NCI-H1694 treated with DMSO at 0.1 percent for 48 hours (cell line): ENCODE measurements around the gene COL25A1.
"Not testable (repeated sequence)": the region's sequence is repeated elsewhere in the genome, so short reads cannot be mapped to it uniquely, and the experiment has no call there.

Experiments
- DNase-seq: peaks from one replicate; lab custom pipeline; 2025; lab: John Stamatoyannopoulos, UW

Gene COL25A1

GRCh38 chr4:109046471-109047201 lies 255.8 kb downstream of the COL25A1 start:
- DNase-seq, result no peak

DNA sequence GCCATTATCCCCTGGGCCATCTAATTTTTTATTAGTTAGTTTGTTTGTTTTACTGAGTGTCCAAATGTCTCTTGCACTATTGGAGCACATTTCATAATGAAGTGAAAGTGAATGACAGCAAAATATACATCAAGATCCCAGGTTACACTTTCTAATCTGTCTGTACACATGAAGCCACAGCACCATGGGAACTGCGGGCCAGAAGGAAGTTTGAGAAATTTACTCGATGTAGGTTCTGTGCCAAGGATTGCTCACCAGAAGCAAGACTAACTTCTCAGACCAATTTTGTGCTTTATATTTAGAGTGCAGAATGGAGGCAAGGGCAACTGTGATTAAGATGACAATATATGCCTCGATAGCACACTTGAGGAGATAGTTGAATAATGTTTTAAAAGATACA lies 258.0 kb downstream of the COL25A1 start:
- DNase-seq, result no peak

GRCh38 chr4:109043286-109043685 lies 259.2 kb downstream of the COL25A1 start:
- DNase-seq, result no peak

GRCh38 chr4:109041463-109042360 lies 260.7 kb downstream of the COL25A1 start:
- DNase-seq, result no peak

DNA sequence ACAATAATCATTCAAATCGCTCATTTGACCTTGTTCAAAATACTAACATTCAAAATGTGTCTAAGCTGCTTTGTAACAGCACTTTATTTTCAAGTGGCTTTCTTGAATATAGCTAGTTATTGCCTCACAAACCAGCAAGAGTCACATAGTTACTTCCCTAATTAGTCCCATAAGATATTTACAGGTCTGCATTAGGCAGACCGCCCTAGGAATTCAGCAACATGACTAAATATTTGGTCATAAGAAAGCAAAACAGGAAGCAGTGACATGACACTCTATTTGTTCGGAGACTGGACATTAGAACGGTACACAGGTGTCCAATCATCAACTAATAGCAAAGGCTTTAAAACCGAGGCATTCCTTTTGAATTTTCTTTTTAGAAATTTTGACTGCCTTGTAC lies 262.0 kb downstream of the COL25A1 start:
- no peak for DNase-seq

DNA sequence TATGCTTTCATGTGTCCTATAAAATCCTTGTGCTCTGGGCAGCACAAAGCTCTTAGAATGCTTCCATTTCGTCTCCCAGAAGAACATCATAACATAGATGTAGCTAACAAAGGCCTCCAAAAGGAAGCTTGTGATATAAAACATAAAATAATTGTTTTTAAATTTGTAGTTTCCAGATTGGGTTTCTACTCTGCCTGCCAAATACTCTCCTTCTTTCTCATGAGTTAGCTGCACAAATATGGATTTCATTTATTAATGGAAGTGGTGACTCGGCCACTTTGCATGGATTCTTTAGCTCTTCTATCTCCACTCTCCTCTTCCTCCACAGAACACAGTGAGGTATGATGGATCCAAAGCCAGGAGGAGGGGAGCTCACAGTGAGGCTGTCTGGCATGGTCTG lies 265.4 kb downstream of the COL25A1 start:
- no peak for DNase-seq

DNA sequence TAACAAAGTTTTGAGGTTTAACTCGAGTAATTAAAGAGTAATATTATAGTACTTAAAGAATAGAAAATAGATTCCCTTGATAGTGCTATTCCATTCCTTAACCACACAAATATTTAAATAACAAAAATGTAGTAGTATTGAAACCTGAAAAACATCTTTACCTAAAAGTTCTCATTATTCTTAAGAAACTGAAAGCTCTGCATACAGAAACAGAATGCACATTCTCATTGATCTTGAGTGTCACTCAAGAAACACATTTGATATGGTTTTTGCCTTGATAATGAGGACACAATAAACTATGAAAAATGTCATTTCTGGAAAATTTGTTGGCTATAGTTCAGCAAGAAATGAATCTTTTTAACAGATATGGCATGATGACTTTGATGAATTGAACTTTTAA lies 268.5 kb downstream of the COL25A1 start:
- no peak for DNase-seq

DNA sequence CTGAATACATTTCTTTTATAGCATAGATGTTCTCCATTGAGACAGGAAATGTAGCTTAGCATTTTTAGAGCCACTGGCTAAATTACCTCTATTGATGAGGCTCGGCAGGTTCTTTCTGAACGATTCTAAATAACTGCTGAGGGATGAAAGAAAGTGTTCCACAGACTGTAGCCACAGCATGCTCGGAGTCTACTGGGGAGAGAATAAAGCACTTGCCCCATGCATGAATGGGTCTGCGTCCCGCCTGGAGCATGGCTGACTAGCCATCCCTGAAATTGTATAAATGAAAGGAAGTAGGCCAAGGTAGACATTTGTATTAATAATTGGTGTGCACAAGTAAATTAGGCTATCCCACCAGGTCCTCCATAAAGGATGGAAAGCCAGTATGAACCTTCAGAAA lies 269.8 kb downstream of the COL25A1 start:
- DNase-seq, result no peak

- DNase-seq, result no peak
These were observed 272.5 kb downstream of the COL25A1 start for GRCh38 chr4:109029987-109030386.

- no peak for DNase-seq
These were observed 275.4 kb downstream of the COL25A1 start for GRCh38 chr4:109027016-109027500.

GRCh38 chr4:109026588-109026987 lies 275.9 kb downstream of the COL25A1 start:
- no peak for DNase-seq

DNA sequence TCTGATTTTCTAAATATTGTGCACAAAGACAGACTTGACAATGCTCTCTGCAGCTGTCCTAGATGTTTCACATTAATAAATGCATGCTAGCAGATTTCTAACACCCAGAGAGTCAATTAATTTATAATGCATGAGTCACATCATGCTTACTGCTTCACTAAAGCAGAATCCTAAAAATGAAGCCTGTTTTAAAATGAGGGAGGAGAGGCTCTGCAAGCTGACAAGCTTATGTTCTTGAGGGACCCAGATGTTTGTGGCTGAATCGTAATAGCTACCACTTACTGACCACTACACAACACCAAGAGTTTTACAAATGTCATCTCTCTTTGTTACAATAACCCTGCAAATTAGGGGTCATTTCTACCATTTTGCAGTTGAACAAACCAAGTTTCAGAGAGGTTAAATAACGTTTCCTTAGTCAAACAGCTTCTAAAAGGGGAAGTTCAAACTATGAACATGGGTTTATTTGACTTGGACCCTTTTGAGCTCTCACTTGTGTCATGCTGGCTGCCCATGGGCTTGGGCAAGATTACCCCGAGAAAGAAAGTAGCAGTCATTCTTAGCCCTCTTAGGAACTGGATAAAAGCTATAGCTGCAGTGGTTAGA lies 276.9 kb downstream of the COL25A1 start:
- DNase-seq, result no peak

DNA sequence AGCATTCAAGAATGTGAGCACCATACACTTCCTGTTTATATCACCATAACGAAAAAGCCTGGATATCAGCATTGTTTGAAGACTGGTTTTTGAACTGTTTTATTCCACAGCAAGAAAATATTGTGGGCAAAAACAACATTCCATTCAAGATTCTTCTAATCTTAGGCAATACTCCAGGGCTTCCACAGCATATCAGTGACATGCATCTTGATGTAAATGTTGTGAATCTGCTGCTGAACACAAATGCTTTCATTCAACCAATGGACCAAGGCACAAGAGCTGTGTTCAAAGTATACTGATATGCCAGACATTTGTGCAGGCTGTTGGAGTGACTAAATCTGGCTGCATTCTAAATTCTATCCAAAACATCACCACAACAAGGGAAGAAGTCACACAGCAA lies 279.5 kb downstream of the COL25A1 start:
- DNase-seq, result no peak

DNA sequence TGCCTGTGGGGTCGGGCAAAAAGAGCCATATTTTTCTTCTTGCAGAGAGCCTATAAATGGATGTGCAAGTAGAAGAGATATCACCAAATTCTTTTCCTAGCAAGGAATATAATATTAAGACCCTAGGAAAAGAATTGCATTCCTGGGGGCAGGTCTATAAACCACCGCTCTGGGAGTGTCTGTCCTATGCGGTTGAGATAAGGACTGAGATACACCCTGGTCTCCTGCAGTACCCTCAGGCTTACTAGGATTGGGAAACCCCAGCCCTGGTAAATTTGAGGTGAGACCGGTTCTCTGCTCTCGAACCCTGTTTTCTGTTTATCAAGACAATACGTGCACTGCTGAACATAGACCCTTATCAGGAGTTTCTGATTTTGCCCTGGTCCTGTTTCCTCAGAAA lies 280.8 kb downstream of the COL25A1 start:
- not testable (repeated sequence) for DNase-seq

- no peak for DNase-seq
These were observed 281.6 kb downstream of the COL25A1 start for GRCh38 chr4:109020861-109021260.

DNA sequence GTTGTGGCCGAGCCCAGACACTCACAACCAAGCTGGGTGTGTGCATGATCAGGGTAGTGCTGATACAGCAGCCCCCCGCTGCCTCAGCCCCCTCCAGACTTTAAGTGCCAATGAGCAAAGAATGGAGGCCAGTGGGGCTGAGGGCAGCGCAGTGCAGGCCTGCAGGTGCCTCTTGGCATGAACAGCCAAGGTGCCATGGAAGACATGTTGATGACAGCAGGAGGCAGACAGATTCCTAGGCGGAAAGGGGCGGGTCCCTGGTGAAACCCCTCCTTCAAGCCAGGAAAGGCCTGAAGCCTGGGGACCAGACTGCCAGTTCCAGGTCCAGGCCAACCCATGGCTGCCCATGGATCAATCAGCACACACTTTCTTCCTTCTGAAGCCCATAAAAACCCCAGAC lies 286.3 kb downstream of the COL25A1 start:
- DNase-seq, result no peak

DNA sequence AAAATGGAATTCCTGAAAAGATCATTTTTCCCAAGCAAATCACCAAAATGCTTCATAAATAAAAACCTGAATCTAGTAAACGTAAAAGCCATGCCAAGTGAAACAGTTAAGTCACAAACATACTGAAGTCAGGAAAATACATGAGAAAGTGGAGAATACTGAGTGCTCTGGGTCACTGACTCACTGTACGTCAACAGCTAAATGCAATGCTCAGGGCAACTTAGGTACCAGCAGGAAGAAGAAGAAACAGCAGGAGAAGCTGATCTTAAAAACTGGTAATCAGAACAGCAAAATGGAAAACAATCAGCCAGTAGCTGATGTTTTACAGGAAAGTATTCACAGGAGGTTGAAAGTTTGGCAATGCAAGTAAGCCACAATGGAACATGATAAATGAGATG lies 287.0 kb downstream of the COL25A1 start:
- no peak for DNase-seq

DNA sequence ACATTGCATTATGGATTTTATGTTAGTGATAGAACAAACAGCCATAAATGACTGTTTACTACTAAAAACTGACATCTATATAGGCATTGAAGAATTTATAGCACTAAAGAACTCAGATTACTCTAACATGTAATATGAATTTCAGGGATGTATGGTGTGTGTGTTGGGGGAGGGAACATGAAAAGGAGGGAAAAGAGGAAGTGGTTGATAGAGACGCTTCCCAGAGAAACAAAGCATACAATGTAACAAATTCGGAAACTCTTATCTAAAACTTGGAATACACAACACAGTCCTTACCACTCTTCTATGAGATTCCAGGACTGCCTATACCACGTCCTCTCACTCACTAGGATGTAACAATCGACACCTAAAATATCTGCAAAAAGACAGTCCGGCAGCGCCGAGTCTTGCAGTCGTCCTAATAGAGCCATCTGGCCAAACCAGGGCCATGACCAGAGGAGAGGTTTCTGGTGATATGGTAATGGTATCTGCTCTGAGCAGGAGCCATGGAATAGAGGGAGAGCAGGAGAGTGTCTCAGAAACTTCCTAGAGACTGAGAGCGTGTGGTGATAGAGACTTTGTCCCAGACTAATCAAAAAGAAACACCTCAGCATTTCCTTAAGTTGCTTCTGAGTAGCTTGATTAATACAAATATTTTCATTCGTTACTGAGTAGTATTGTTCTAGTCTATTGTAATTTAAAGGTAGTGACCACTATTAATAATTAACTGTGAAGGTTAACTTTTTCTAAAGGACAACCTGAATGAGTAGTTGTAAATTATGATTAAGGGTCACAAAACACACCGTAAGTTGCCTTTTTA lies 287.7 kb downstream of the COL25A1 start:
- DNase-seq, result no peak

- no peak for DNase-seq
These were observed 290.1 kb downstream of the COL25A1 start for GRCh38 chr4:109012286-109012880.

DNA sequence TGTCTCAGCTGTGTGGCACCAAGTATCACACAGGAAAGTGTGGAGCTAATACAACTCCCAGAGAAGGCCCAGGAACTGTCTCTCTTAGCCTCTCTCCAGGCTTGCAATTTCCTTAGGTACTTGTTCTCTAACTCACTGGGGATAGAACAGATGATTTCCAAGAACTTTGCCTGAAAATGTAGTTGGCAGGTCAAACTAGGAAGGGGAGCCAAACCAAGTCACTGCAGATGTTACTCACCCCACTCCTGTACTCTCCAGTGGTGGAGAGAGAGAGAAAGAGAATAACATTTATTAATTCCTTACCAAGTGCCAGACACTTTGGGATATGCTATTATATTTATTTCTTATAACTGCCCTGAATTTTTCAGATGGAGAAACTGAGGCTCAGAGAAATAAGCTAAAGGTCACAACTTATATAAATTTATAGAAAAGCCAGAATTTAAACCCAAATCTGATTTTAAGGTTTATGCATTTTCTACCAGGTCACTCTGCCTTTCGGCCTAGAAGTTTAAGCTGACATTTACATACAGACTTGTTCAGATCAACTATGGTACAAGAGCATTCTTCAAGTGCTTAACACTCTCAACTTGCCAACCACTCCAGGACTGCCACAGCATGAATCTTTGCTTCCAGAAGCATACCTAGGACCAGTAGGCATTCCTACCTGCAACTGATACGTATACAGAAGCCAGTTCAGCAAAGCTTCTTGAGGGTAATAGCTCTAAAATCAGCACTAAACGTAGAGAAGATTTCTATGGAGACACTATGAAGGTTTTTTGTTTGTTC lies 291.0 kb downstream of the COL25A1 start:
- DNase-seq, result no peak

DNA sequence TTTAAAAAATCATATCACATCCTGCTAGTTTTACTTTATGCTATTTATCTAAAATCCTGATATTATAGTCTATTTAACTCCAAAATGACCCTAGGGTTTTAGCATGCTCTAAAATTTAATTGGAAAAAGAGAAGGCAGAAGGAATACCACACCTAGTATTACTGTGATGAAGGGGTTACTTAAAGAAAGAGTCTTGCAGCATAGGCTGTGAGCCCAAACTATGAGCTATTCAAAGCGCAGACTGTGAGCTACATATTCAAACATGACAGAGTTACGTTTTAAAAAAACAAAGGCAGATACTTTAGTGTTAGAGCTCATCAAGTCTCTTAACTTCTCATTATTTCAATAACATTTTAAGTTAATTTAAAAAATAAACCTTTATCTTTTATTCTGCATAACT lies 291.9 kb downstream of the COL25A1 start:
- no peak for DNase-seq
